Pancreas (tissue), 10 donors: ENCODE measurements around the gene MEOX2. TPM values are rescaled to one million over a fixed set of nuclear protein-coding genes. Genes with fewer than 3 reads are reported as not detected.

Experiments
- ATAC-seq, 4 donors: fragments of 200-7000 bp; cut with Tn5 transposase; one replicate each; pipeline versions ENCODE4 v1.8.0 to v1.9.1; 2020; ENCODE audit warnings: mild to moderate bottlenecking in 4 of 4, moderate library complexity in 4 of 4
- DNase-seq, 6 donors: peaks; one replicate each; pipeline ENCODE4 v3.0.0-alpha.2; 2020
- FAIRE-seq: peaks from 2 replicates; lab custom pipeline; 2012; peaks lifted over from hg19 to GRCh38; lab: Jason Lieb, UNC
- H3K27ac ChIP-seq, 4 donors: fragments of 200-600 bp; sonication (generic); 1 replicate in 3 of 4; 2 replicates in 1 of 4; pipeline versions ENCODE4 v1.5.0 to v1.8.0; 2020
- H3K27me3 ChIP-seq, 4 donors: fragments of 200-600 bp; one replicate each; pipeline ENCODE4 v1.8.0; 2021
- H3K36me3 ChIP-seq, 3 donors: fragments of 200-600 bp; sonication (generic) in 1 of 3; one replicate each; pipeline versions ENCODE4 v1.5.0 to v1.8.0; 2020 to 2021
- H3K4me1 ChIP-seq, 3 donors: fragments of 200-600 bp; one replicate each; pipeline ENCODE4 v1.8.0; 2021
- H3K4me3 ChIP-seq, 4 donors: fragments of 200-600 bp; sonication (generic) in 2 of 4; one replicate each; pipeline versions ENCODE4 v1.5.0 to v1.8.0; 2020 to 2021
- H3K9me3 ChIP-seq, 4 donors: fragments of 200-600 bp; one replicate each; pipeline ENCODE4 v1.8.0; 2021
- WGBS, 2 donors: extraction: QIAGEN DNeasy Blood & Tissue Kit; methylation state at CpG; one replicate each; pipeline ENCODE4 v1.1.7; 2013; 5-methylcytosine and 5-hydroxymethylcytosine counted together
- intact Hi-C, 3 donors: fragments of 100-400 bp; cut with DNase I; formaldehyde crosslinking; loops; one replicate each; pipeline versions ENCODE4 v1.11.1 to v1.14.2; 2022
- polyA plus RNA-seq, 2 donors: library from polyadenylated mRNA; stranded (reverse); fragments of 200-250 nt; gene quantifications; one replicate each; pipeline ENCODE4 v1.2.3, GENCODE V29; 2013
- total RNA-seq, 6 donors: library from RNA; stranded (reverse); fragmentation: NEBNext Ultra II Directional in 4 of 6; extraction: Animal tissue kit (Norgen Biotek cat#: 25700) in 4 of 6; gene quantifications; one replicate each; pipeline versions ENCODE4 v1.2.1 to v1.2.4, GENCODE V29; 2021 to 2023
- TF ChIP-seq, protein P1 (sequence below), 4 donors: fragments of 200-600 bp; sonication (generic) in 3 of 4; IDR thresholded peaks; one replicate each; pipeline versions ENCODE4 v1.5.0 to v1.8.0; 2021; ENCODE audit warnings: antibody characterized with exemption in 4 of 4
- donor health status: healthy with polysubstance abuse.
- donor health status: DM: no; HTN: no; CAD: no; lungs with moderate emphysema.
- donor health status: DM: no; HTN: no; CAD: no.
- donor health status: control.
- donor health status: control.
- donor health status: Bipolar disorder and iron deficiency.
- donor health status: DM: yes; HTN: yes; CAD: no.
- donor health status: DM: no; HTN: no; CAD: no.
- donor health status: DM: no; HTN: no; CAD: no.
- donor health status: DM: yes; HTN: yes; CAD: no.

Gene MEOX2
- total and polyA plus RNA-seq, 8 donors, result 0.24 to 2.9 (median 1.2) TPM

DNA sequence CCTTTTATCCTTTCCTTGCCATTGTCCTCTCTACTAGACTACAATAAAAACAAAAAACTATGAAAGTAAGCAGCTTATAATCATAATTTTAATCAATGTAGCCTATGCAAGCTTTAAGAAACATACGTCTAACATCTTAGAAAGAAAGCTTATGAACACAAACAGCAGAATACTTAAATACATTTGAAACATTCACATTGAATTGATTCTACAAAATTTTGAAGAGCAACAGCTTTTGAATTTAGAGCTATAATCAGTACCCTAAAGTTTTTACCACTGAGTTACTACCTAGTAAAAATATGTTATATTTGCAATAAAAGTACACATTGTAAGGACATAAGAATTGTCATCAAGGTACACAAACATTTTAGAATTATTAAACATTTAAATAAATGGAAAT lies 7.2 kb downstream of the MEOX2 start:
- no peak overlapping the region for H3K27ac ChIP-seq

DNA sequence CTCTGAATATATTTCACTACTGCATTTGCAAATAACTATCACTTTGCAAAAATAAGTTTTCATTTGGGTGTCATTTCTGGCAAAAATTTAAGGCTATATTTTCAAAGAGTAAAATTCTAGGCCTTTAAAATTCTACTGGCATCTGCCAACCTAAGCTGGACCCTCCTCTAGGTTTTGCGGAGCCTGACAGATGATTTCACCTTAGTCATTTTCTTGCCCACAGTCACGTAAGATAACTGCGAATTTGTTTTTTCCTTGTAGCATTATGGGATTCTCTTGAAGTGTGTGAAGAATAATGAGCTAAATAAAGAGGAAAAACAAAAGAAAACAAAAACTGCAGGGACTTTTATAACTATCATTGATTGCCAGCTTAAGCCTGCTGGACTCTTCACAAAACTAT lies 7.8 kb downstream of the MEOX2 start:
- 75 to 77% methylated on average over 3 of the region's 3 CpGs for WGBS, 2 donors
- Histone ChIP-seq H3K4me3 (no peak overlapping the region), H3K4me1 (no peaks in the 10 kb centered on the region), H3K27ac (no peak overlapping the region), H3K36me3 (no peaks in the 10 kb centered on the region), H3K27me3 (peaks cover 0 to 8% (median 3%) of the 10 kb centered on the region in 4 donors), H3K9me3 (no peaks in the 10 kb centered on the region)
- intact Hi-C loops, result no loop called here
- TF ChIP-seq, protein P1, sequence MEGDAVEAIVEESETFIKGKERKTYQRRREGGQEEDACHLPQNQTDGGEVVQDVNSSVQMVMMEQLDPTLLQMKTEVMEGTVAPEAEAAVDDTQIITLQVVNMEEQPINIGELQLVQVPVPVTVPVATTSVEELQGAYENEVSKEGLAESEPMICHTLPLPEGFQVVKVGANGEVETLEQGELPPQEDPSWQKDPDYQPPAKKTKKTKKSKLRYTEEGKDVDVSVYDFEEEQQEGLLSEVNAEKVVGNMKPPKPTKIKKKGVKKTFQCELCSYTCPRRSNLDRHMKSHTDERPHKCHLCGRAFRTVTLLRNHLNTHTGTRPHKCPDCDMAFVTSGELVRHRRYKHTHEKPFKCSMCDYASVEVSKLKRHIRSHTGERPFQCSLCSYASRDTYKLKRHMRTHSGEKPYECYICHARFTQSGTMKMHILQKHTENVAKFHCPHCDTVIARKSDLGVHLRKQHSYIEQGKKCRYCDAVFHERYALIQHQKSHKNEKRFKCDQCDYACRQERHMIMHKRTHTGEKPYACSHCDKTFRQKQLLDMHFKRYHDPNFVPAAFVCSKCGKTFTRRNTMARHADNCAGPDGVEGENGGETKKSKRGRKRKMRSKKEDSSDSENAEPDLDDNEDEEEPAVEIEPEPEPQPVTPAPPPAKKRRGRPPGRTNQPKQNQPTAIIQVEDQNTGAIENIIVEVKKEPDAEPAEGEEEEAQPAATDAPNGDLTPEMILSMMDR (IDR thresholded peaks at IDR 0.05), result no peak
- no peak for DNase-seq
- no peak for FAIRE-seq
- no peak for ATAC-seq

More for the DNA sequence above, 7.2 kb downstream of the MEOX2 start:
- intact Hi-C loops, result no loop called here
- FAIRE-seq, result no peak
- 69% methylated on average over 1 of the region's 1 CpG for WGBS, 2 donors
- Histone ChIP-seq H3K4me3 (no peak overlapping the region), H3K4me1 (no peaks in the 10 kb centered on the region), H3K27me3 (peaks cover 0 to 14% (median 5%) of the 10 kb centered on the region in 4 donors), H3K36me3 (no peaks in the 10 kb centered on the region), H3K9me3 (no peaks in the 10 kb centered on the region)
- DNase-seq, result no peak
- no peak for ATAC-seq
- TF ChIP-seq, protein P1 (IDR thresholded peaks at IDR 0.05), result no peak

DNA sequence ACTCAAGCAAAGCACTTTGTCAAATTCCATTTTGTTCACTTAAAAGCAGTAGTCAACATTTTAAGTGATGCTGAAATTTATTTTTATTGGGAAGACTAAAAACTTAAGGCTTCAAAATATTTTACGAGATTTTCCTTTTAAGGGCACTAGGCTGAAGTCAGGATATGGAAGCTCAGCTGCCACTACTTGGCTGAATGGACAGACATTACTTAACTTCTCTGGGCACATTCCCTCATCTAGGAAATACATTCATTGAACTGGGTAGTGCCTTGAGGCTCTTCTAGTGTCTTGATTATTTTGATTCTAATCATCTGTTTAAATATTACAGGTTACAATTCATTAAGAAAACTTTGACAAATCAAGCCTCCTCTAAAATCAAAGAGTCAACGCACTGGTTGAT lies 11.1 kb downstream of the MEOX2 start:
- H3K27ac ChIP-seq, result no peak overlapping the region
- intact Hi-C loops, result no loop called here
- ATAC-seq (no peak), DNase-seq (no peak), FAIRE-seq (no peak)
- no peaks in the 10 kb centered on the region for H3K9me3 ChIP-seq
- no peaks in the 10 kb centered on the region for H3K27me3 ChIP-seq
- TF ChIP-seq, protein P1 (IDR thresholded peaks at IDR 0.05), result no peak
- no peaks in the 10 kb centered on the region for H3K4me1 ChIP-seq
- no peak overlapping the region for H3K4me3 ChIP-seq
- no peaks in the 10 kb centered on the region for H3K36me3 ChIP-seq
- 76 to 89% methylated on average over 2 of the region's 2 CpGs for WGBS, 2 donors

DNA sequence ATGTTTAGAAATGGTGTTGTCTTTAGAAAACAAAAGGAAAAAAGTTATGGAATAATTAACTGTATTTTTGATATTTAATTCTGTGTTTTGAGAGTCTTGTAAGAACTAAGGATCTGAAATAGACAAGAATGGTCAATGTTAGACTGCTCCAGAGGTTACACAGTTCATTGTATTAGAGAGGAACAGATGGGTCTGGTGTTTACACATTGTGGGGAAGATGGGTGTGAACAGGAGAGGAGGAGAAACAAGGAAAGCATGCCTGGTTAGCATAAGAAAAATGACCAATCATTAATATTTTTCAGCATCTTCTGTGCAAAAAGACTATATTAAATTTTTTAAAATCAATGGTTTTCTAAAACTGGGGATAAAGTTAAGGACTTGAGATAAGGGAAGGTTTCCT lies 11.9 kb downstream of the MEOX2 start:
- H3K9me3 ChIP-seq, result no peaks in the 10 kb centered on the region
- intact Hi-C loops, result no loop called here
- no peak for ATAC-seq
- no peaks in the 10 kb centered on the region for H3K27me3 ChIP-seq
- no peaks in the 10 kb centered on the region for H3K36me3 ChIP-seq
- H3K4me1 ChIP-seq, result no peaks in the 10 kb centered on the region
- no peak for DNase-seq
- H3K4me3 ChIP-seq, result no peak overlapping the region
- no peak overlapping the region for H3K27ac ChIP-seq
- TF ChIP-seq, protein P1 (IDR thresholded peaks at IDR 0.05), result no peak
- FAIRE-seq, result no peak

DNA sequence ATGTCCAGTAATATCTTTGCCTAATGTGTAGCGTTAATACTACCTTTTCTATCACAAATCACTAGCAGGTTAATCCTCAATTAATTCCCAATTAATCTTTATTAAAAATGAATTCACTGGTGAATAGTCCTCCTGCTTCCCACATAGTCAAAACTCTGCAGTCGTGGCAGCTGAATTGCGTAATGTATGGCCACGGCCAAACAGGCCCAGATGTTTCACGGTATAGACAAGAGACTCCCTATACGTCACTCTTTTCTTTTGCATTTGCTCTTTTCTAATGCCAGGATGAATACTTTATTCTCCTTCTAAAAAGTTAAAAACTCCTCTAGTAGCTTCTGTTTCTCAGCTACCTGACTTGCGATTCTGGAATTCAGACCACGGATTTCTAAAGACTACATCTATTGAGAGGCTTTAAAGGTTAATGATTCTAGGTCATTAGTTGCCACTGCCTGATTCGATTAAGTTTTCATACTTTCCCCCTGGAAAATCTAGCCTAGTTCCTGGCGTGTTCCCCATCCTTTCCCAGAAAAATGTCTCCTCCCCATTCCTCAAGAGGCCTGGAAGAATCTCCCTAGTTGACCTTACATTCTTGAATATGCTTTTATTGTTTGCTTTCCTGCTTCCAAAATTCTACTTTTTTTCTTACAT lies 16.9 kb downstream of the MEOX2 start:
- no peaks in the 10 kb centered on the region for H3K27me3 ChIP-seq
- no peaks in the 10 kb centered on the region for H3K36me3 ChIP-seq
- FAIRE-seq (no peak), ATAC-seq (no peak), DNase-seq (no peak)
- intact Hi-C loops, result no loop called here
- H3K4me1 ChIP-seq, result no peaks in the 10 kb centered on the region
- 66 to 80% methylated on average over 10 of the region's 10 CpGs for WGBS, 2 donors
- H3K9me3 ChIP-seq, result no peaks in the 10 kb centered on the region
- TF ChIP-seq, protein P1 (IDR thresholded peaks at IDR 0.05), result no peak
- H3K4me3 ChIP-seq, result no peak overlapping the region
- no peak overlapping the region for H3K27ac ChIP-seq
